CD8-positive, alpha-beta memory T cell (primary cell): Measurements from ENCODE around the gene CTIF. TPM values are rescaled to one million over a fixed set of nuclear protein-coding genes. Genes with fewer than 3 reads are reported as not detected.

ENCODE experiments used
- CTCF ChIA-PET: fragments of 350-600 bp; sonication (Branson Sonifier 250); formaldehyde crosslinking; loops from one replicate; lab custom pipeline; 2021; ENCODE audit warnings: antibody characterized with exemption; lab: Charles Lee
- POLR2A ChIA-PET: fragments of 350-600 bp; sonication (Branson Sonifier 250); formaldehyde crosslinking; loops from one replicate; lab custom pipeline; 2021; ENCODE audit warnings: antibody characterized with exemption; lab: Charles Lee
- DNase-seq, 5 donors: peaks; one replicate each; pipeline versions ENCODE4 v3.0.0 to v3.0.0-alpha.2; 2020 to 2022; ENCODE audit warnings: mixed read lengths in 1 of 5
- H3K27ac ChIP-seq: one replicate; pipeline ENCODE4 v1.7.0; 2013; ENCODE audit warnings: low read depth, mild to moderate bottlenecking, low read length, moderate library complexity
- H3K27me3 ChIP-seq: 2 replicates; pipeline ENCODE4 v1.7.0; 2013; ENCODE audit warnings: low read length, mild to moderate bottlenecking; ENCODE audit not compliant: insufficient read depth, poor library complexity, severe bottlenecking
- H3K36me3 ChIP-seq: 2 replicates; pipeline ENCODE4 v1.7.0; 2013; ENCODE audit warnings: mild to moderate bottlenecking, low read length, moderate library complexity; ENCODE audit not compliant: insufficient read depth
- H3K4me1 ChIP-seq: 2 replicates; pipeline ENCODE4 v1.7.0; 2013; ENCODE audit warnings: mild to moderate bottlenecking, low read length, moderate library complexity; ENCODE audit not compliant: insufficient read depth
- H3K4me3 ChIP-seq: 2 replicates; pipeline ENCODE4 v1.7.0; 2013; ENCODE audit warnings: mild to moderate bottlenecking, low read length
- H3K9me3 ChIP-seq: 2 replicates; pipeline ENCODE4 v1.7.0; 2013; ENCODE audit warnings: mild to moderate bottlenecking, low read length
- H3K27ac Mint-ChIP-seq, 8 donors: one replicate each; pipeline ENCODE4 v1.8.0; 2020 to 2021; ENCODE audit warnings: mixed read lengths in 8 of 8, mild to moderate bottlenecking in 6 of 8, inconsistent platforms in 3 of 8, moderate library complexity in 3 of 8
- H3K27me3 Mint-ChIP-seq, 2 donors: one replicate each; pipeline ENCODE4 v1.8.0; 2020 to 2021; ENCODE audit warnings: mixed read lengths in 2 of 2, mild to moderate bottlenecking in 1 of 2, moderate library complexity in 1 of 2
- H3K36me3 Mint-ChIP-seq, 3 donors: one replicate each; pipeline ENCODE4 v1.8.0; 2020 to 2021; ENCODE audit warnings: mixed read lengths in 3 of 3, inconsistent platforms in 1 of 3, mild to moderate bottlenecking in 1 of 3
- H3K4me1 Mint-ChIP-seq, 3 donors: one replicate each; pipeline ENCODE4 v1.8.0; 2020 to 2021; ENCODE audit warnings: mixed read lengths in 3 of 3, inconsistent platforms in 1 of 3, mild to moderate bottlenecking in 1 of 3
- H3K4me3 Mint-ChIP-seq, 7 donors: one replicate each; pipeline ENCODE4 v1.8.0; 2020 to 2021; ENCODE audit warnings: mixed read lengths in 7 of 7, mild to moderate bottlenecking in 6 of 7, moderate library complexity in 4 of 7, inconsistent platforms in 2 of 7
- H3K9me3 Mint-ChIP-seq, 5 donors: one replicate each; pipeline ENCODE4 v1.8.0; 2020 to 2022; ENCODE audit warnings: mixed read lengths in 5 of 5, mild to moderate bottlenecking in 3 of 5, moderate library complexity in 2 of 5, inconsistent platforms in 1 of 5
- polyA plus RNA-seq: library from polyadenylated mRNA; unstranded; fragments of 300-500 nt; fragmentation: Illumina TruSeq; gene quantifications from one replicate; pipeline ENCODE4 v1.2.3, GENCODE V29; 2021
- total RNA-seq, 2 experiments: library from RNA; stranded (reverse); gene quantifications; one replicate each; pipeline ENCODE4 v1.2.3, GENCODE V29; 2021

The CTIF gene
- total and polyA plus RNA-seq, 3 experiments from 2014 or later = 0.89 to 4.8 (median 4.2) TPM

GRCh38 chr18:48839819-48840490 lies 301.1 kb downstream of the CTIF start:
- H3K4me3 ChIP-seq = no peak overlapping the region
- POLR2A ChIA-PET = no interaction called here
- DNase-seq = peak in 1 of 5 donors; percentile 21
- H3K27ac ChIP-seq = no peak overlapping the region
- Mint-ChIP-seq H3K27ac (peak overlapping the region; percentile 89 to 98 (median 94)), H3K4me1 (peaks cover 81 to 99% (median 88%) of the 10 kb centered on the region in 3 donors), H3K9me3 (no peaks in the 10 kb centered on the region), H3K27me3 (peaks cover 0 to 2% of the 10 kb centered on the region in 2 donors), H3K4me3 (peak overlapping the region in 5 of 7 donors; percentile 3 to 73 (median 54)), H3K36me3 (no peaks in the 10 kb centered on the region)
- H3K36me3 ChIP-seq = no peaks in the 10 kb centered on the region
- H3K4me1 ChIP-seq = peaks cover 97% of the 10 kb centered on the region
- H3K9me3 ChIP-seq = no peaks in the 10 kb centered on the region
- no peaks in the 10 kb centered on the region for H3K27me3 ChIP-seq
- CTCF ChIA-PET = interaction anchor here (1.9 kb wide), 1 partner anchor 26 kb away, joined by 6 read pairs; no protein-coding TSS in a partner anchor

- no peaks in the 10 kb centered on the region for H3K27me3 ChIP-seq
- POLR2A ChIA-PET = no interaction called here
- H3K9me3 Mint-ChIP-seq = no peaks in the 10 kb centered on the region
- DNase-seq = peak in 1 of 5 donors; percentile 7
- CTCF ChIA-PET = interaction anchor here (0.9 to 1.9 kb wide), 2 partner anchors 8 to 27 kb away, joined by 3 to 6 read pairs; no protein-coding TSS in a partner anchor
- peaks cover 0 to 2% of the 10 kb centered on the region in 2 donors for H3K27me3 Mint-ChIP-seq
- no peak overlapping the region for H3K4me3 ChIP-seq
- H3K27ac ChIP-seq = no peak overlapping the region
- H3K4me1 Mint-ChIP-seq = peaks cover 81 to 99% (median 87%) of the 10 kb centered on the region in 3 donors
- H3K4me1 ChIP-seq = peaks cover 91% of the 10 kb centered on the region
- H3K27ac Mint-ChIP-seq = peak overlapping the region; percentile 71 to 98 (median 93)
- H3K4me3 Mint-ChIP-seq = peak overlapping the region in 4 of 7 donors; percentile 23 to 54 (median 37)
- H3K36me3 Mint-ChIP-seq = peaks cover 0 to 3% (median under 1%) of the 10 kb centered on the region in 3 donors
- H3K9me3 ChIP-seq = no peaks in the 10 kb centered on the region
- no peaks in the 10 kb centered on the region for H3K36me3 ChIP-seq
Observed at GRCh38 chr18:48840491-48840877, 301.7 kb downstream of the CTIF start.

GRCh38 chr18:48841381-48842258 lies 302.8 kb downstream of the CTIF start:
- Mint-ChIP-seq H3K36me3 (peaks cover 0 to 7% (median 4%) of the 10 kb centered on the region in 3 donors), H3K27ac (peak overlapping the region; percentile 89 to 99 (median 97)), H3K27me3 (peaks cover 0 to 2% of the 10 kb centered on the region in 2 donors), H3K9me3 (no peaks in the 10 kb centered on the region), H3K4me1 (peaks cover 86 to 95% (median 88%) of the 10 kb centered on the region in 3 donors), H3K4me3 (peak overlapping the region in 6 of 7 donors; percentile 40 to 91 (median 72))
- Histone ChIP-seq H3K36me3 (no peaks in the 10 kb centered on the region), H3K27ac (peak overlapping the region; percentile 87), H3K4me3 (peak overlapping the region; percentile 52), H3K9me3 (no peaks in the 10 kb centered on the region), H3K4me1 (peaks cover 83% of the 10 kb centered on the region), H3K27me3 (no peaks in the 10 kb centered on the region)
- peak in 1 of 5 donors; percentile 46 for DNase-seq
- ChIA-PET CTCF (interaction anchor here (0.9 to 2.2 kb wide), 4 partner anchors 9 to 32 kb away, joined by 3 to 6 read pairs (median 4); no protein-coding TSS in a partner anchor), POLR2A (interaction anchor here (1.1 kb wide), 1 partner anchor 9 kb away, joined by 3 read pairs; no protein-coding TSS in a partner anchor)

- Mint-ChIP-seq H3K4me3 (peak overlapping the region; percentile 5 to 91 (median 65)), H3K27ac (peak overlapping the region; percentile 89 to 99 (median 97)), H3K9me3 (no peaks in the 10 kb centered on the region), H3K4me1 (peaks cover 82 to 89% (median 86%) of the 10 kb centered on the region in 3 donors), H3K36me3 (peaks cover 0 to 7% (median 4%) of the 10 kb centered on the region in 3 donors), H3K27me3 (peaks cover 0 to 2% of the 10 kb centered on the region in 2 donors)
- peak; percentile 31 to 80 (median 75) for DNase-seq
- CTCF ChIA-PET = interaction anchor here (1.3 to 2.2 kb wide), 4 partner anchors 10 to 108 kb away, joined by 4 to 6 read pairs (median 6); no protein-coding TSS in a partner anchor
- no peaks in the 10 kb centered on the region for H3K36me3 ChIP-seq
- H3K27me3 ChIP-seq = no peaks in the 10 kb centered on the region
- peaks cover 75% of the 10 kb centered on the region for H3K4me1 ChIP-seq
- no peaks in the 10 kb centered on the region for H3K9me3 ChIP-seq
- POLR2A ChIA-PET = interaction anchor here (0.6 to 2.3 kb wide), 8 partner anchors 8 to 110 kb away, joined by 3 to 8 read pairs (median 3); no protein-coding TSS in a partner anchor
- peak overlapping the region; percentile 52 for H3K4me3 ChIP-seq
- H3K27ac ChIP-seq = peak overlapping the region; percentile 87
Observed at GRCh38 chr18:48842259-48843061, 303.6 kb downstream of the CTIF start.

- Histone ChIP-seq H3K27ac (no peak overlapping the region), H3K4me3 (peak overlapping the region; percentile 19), H3K4me1 (peaks cover 68% of the 10 kb centered on the region), H3K36me3 (no peaks in the 10 kb centered on the region), H3K27me3 (no peaks in the 10 kb centered on the region), H3K9me3 (no peaks in the 10 kb centered on the region)
- ChIA-PET POLR2A (interaction anchor here (0.6 to 2.3 kb wide), 9 partner anchors 9 to 109 kb away, joined by 3 to 8 read pairs (median 3); no protein-coding TSS in a partner anchor), CTCF (interaction anchor here (1.3 to 2.2 kb wide), 4 partner anchors 11 to 107 kb away, joined by 4 to 6 read pairs (median 6); no protein-coding TSS in a partner anchor)
- peak overlapping the region in 5 of 7 donors; percentile 17 to 83 (median 47) for H3K4me3 Mint-ChIP-seq
- H3K27me3 Mint-ChIP-seq = peaks cover 0 to 2% of the 10 kb centered on the region in 2 donors
- peaks cover 79 to 89% (median 85%) of the 10 kb centered on the region in 3 donors for H3K4me1 Mint-ChIP-seq
- peak overlapping the region; percentile 37 to 98 (median 87) for H3K27ac Mint-ChIP-seq
- DNase-seq = no peak
- H3K9me3 Mint-ChIP-seq = no peaks in the 10 kb centered on the region
- peaks cover 0 to 7% (median 4%) of the 10 kb centered on the region in 3 donors for H3K36me3 Mint-ChIP-seq
Observed at GRCh38 chr18:48843162-48843561, 304.3 kb downstream of the CTIF start.

GRCh38 chr18:48843596-48843995 lies 304.8 kb downstream of the CTIF start:
- Histone ChIP-seq H3K4me1 (peaks cover 63% of the 10 kb centered on the region), H3K27me3 (no peaks in the 10 kb centered on the region), H3K4me3 (no peak overlapping the region), H3K36me3 (no peaks in the 10 kb centered on the region), H3K27ac (no peak overlapping the region), H3K9me3 (no peaks in the 10 kb centered on the region)
- ChIA-PET CTCF (interaction anchor here (1.3 to 2.2 kb wide), 4 partner anchors 11 to 107 kb away, joined by 4 to 6 read pairs (median 6); no protein-coding TSS in a partner anchor), POLR2A (interaction anchor here (1.0 to 2.3 kb wide), 4 partner anchors 9 to 108 kb away, joined by 3 to 8 read pairs (median 5); no protein-coding TSS in a partner anchor)
- Mint-ChIP-seq H3K27ac (peak overlapping the region; percentile 37 to 98 (median 87)), H3K4me3 (peak overlapping the region in 6 of 7 donors; percentile 17 to 58 (median 38)), H3K36me3 (peaks cover 0 to 7% (median 4%) of the 10 kb centered on the region in 3 donors), H3K27me3 (peaks cover 0 to 2% of the 10 kb centered on the region in 2 donors), H3K9me3 (no peaks in the 10 kb centered on the region), H3K4me1 (peaks cover 75 to 86% (median 82%) of the 10 kb centered on the region in 3 donors)
- DNase-seq = peak in 1 of 5 donors; percentile 15
